GM12878 (cell line): Measurements from ENCODE around the gene FHIP2A. TPM values are rescaled to one million over a fixed set of nuclear protein-coding genes. Genes with fewer than 3 reads are reported as not detected.

Experiments
- JUNB ChIP-seq: IDR thresholded peaks from 2 replicates; pipeline ENCODE4 v1.6.1; 2016; ENCODE audit warnings: antibody characterized with exemption, mild to moderate bottlenecking
- JUND ChIP-seq: IDR thresholded peaks from 2 replicates; pipeline ENCODE4 v1.6.1; 2012; ENCODE audit warnings: low read depth, mild to moderate bottlenecking, low read length, improper control_type of control experiment, moderate library complexity
- POLR2AphosphoS2 ChIP-seq: IDR thresholded peaks from 2 replicates; pipeline ENCODE4 v1.6.1; 2011; ENCODE audit warnings: low read depth, mild to moderate bottlenecking, low read length, improper control_type of control experiment, moderate library complexity
- RELA ChIP-seq: fragments of 450-650 bp; IDR thresholded peaks from 2 replicates; pipeline ENCODE4 v1.8.0; 2014; ENCODE audit warnings: borderline replicate concordance; ENCODE audit not compliant: partially characterized antibody
- RFX5 ChIP-seq: IDR thresholded peaks from 2 replicates; pipeline ENCODE4 v1.6.1; 2011; ENCODE audit warnings: low read depth, low read length, improper control_type of control experiment
- SRF ChIP-seq, 2 experiments: IDR thresholded peaks; 2 replicates each; pipeline ENCODE4 v1.6.1; 2011; ENCODE audit warnings: low read depth in 2 of 2, low read length in 2 of 2, mild to moderate bottlenecking in 1 of 2, moderate library complexity in 1 of 2
- STAT1 ChIP-seq: fragments of 450-650 bp; conservative IDR thresholded peaks from 2 replicates; pipeline ENCODE4 v1.6.1; 2014; ENCODE audit warnings: antibody characterized with exemption, mild to moderate bottlenecking
- TARDBP ChIP-seq: IDR thresholded peaks from 2 replicates; pipeline ENCODE4 v1.6.1; 2016; ENCODE audit warnings: borderline replicate concordance
- ZNF384 ChIP-seq: IDR thresholded peaks from 2 replicates; pipeline ENCODE4 v1.6.1; 2012; ENCODE audit warnings: low read depth, mild to moderate bottlenecking, low read length, improper control_type of control experiment, borderline replicate concordance
- polyA plus RNA-seq, 11 experiments: library from polyadenylated mRNA; depleted of rRNA in 4 of 11; unstranded in 6 of 11; stranded (reverse) in 5 of 11; fragments of >200 nt; fragmentation: Nextera tagmentation in 4 of 11; fragmentation: Illumina TruSeq in 1 of 11; extraction: Ambion mirVana in 4 of 11; extraction: Trizol in 1 of 11; gene quantifications; 1 replicate in 1 of 11; 2 replicates in 10 of 11; pipeline versions ENCODE4 v1.2.1 to v1.2.3, GENCODE V29; 2011 to 2016; ENCODE audit warnings: inconsistent platforms in 2 of 11, missing spikeins in 2 of 11, low read depth in 1 of 11
- total RNA-seq, 4 experiments: library from RNA; depleted of rRNA in 3 of 4; stranded (reverse); fragments of >200 nt in 3 of 4; fragmentation: Illumina TruSeq in 1 of 4; extraction: Trizol in 1 of 4; gene quantifications; 2 replicates each; pipeline versions ENCODE4 v1.2.1 to v1.2.3, GENCODE V29; 2013 to 2021
- TF ChIP-seq, protein P1 (sequence below): fragments of 450-650 bp; IDR thresholded peaks from 2 replicates; pipeline ENCODE4 v1.6.1; 2017; ENCODE audit warnings: low read depth, mild to moderate bottlenecking, moderate library complexity
- TF ChIP-seq, protein P2 (sequence below): fragments of 450-650 bp; IDR thresholded peaks from 2 replicates; pipeline ENCODE4 v1.6.1; 2017; ENCODE audit warnings: mild to moderate bottlenecking, moderate library complexity
- TF ChIP-seq, protein P3 (sequence below): fragments of 450-650 bp; IDR thresholded peaks from 2 replicates; pipeline ENCODE4 v1.6.1; 2017; ENCODE audit warnings: borderline replicate concordance

The FHIP2A gene
- total and polyA plus RNA-seq, 10 of the 15 experiments (the other 5 are each of a cell fraction or from before 2014, with no cell fraction given), result 6.8 to 30.4 (median 17.0) TPM

DNA sequence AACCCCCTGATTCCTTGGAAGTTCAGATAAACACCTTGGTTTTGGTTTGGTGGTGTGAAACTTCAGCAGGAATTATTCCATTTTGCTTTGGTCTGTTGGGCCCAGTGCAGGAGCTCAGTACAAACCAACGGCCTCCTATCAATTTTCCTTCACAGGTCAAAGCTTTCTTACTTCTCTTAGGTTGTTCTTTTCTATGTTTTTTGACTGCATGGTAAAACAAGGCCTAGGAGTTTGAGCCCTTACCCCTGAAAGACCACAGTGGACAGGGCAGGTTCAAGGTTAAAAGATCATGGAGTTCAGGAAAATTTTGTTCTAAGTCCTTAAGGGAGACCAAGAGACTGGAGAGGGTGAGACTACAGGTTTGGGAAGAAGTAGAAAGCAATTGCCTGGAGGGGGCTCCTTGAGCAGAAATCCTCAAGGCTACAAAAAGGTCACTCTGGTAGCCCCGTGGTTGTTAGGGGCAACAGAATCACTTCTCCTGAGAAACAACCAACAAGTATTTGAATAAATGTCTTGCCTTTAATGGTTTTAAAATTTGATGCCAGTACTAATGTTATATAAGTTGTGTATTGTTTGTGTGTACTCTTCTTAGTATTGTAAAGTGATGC, 40.9 kb upstream of the FHIP2A start (continued):
- TF ChIP-seq, protein P1, sequence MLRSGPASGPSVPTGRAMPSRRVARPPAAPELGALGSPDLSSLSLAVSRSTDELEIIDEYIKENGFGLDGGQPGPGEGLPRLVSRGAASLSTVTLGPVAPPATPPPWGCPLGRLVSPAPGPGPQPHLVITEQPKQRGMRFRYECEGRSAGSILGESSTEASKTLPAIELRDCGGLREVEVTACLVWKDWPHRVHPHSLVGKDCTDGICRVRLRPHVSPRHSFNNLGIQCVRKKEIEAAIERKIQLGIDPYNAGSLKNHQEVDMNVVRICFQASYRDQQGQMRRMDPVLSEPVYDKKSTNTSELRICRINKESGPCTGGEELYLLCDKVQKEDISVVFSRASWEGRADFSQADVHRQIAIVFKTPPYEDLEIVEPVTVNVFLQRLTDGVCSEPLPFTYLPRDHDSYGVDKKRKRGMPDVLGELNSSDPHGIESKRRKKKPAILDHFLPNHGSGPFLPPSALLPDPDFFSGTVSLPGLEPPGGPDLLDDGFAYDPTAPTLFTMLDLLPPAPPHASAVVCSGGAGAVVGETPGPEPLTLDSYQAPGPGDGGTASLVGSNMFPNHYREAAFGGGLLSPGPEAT, result no peak
- TF ChIP-seq JUNB (no peak), JUND (no peak), STAT1 (no peak), SRF (IDR thresholded peaks at IDR 0.05; ENCODE audit: low read depth in 2 of 2, low read length in 2 of 2) (no peak), TARDBP (no peak), POLR2AphosphoS2 (no peak), RFX5 (no peak), ZNF384 (no peak), RELA (no peak)
- TF ChIP-seq, protein P2, sequence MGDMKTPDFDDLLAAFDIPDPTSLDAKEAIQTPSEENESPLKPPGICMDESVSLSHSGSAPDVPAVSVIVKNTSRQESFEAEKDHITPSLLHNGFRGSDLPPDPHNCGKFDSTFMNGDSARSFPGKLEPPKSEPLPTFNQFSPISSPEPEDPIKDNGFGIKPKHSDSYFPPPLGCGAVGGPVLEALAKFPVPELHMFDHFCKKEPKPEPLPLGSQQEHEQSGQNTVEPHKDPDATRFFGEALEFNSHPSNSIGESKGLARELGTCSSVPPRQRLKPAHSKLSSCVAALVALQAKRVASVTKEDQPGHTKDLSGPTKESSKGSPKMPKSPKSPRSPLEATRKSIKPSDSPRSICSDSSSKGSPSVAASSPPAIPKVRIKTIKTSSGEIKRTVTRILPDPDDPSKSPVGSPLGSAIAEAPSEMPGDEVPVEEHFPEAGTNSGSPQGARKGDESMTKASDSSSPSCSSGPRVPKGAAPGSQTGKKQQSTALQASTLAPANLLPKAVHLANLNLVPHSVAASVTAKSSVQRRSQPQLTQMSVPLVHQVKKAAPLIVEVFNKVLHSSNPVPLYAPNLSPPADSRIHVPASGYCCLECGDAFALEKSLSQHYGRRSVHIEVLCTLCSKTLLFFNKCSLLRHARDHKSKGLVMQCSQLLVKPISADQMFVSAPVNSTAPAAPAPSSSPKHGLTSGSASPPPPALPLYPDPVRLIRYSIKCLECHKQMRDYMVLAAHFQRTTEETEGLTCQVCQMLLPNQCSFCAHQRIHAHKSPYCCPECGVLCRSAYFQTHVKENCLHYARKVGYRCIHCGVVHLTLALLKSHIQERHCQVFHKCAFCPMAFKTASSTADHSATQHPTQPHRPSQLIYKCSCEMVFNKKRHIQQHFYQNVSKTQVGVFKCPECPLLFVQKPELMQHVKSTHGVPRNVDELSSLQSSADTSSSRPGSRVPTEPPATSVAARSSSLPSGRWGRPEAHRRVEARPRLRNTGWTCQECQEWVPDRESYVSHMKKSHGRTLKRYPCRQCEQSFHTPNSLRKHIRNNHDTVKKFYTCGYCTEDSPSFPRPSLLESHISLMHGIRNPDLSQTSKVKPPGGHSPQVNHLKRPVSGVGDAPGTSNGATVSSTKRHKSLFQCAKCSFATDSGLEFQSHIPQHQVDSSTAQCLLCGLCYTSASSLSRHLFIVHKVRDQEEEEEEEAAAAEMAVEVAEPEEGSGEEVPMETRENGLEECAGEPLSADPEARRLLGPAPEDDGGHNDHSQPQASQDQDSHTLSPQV, result no peak
- TF ChIP-seq, protein P3, sequence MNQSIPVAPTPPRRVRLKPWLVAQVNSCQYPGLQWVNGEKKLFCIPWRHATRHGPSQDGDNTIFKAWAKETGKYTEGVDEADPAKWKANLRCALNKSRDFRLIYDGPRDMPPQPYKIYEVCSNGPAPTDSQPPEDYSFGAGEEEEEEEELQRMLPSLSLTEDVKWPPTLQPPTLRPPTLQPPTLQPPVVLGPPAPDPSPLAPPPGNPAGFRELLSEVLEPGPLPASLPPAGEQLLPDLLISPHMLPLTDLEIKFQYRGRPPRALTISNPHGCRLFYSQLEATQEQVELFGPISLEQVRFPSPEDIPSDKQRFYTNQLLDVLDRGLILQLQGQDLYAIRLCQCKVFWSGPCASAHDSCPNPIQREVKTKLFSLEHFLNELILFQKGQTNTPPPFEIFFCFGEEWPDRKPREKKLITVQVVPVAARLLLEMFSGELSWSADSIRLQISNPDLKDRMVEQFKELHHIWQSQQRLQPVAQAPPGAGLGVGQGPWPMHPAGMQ, result no peak
